Stimulated activated CD4-positive, alpha-beta T cell treated with anti-CD3 and anti-CD28 coated beads, Interleukin-4, amount 100 ng/mL, for 24 hours (primary cell): Measurements from ENCODE around the gene HYAL1.
A peak's percentile ranks its signal among the peaks of the same experiment; 100 is the strongest.

Source experiments
- DNase-seq: peaks from one replicate; pipeline ENCODE4 v3.0.0-alpha.2; 2020

The HYAL1 gene

DNA sequence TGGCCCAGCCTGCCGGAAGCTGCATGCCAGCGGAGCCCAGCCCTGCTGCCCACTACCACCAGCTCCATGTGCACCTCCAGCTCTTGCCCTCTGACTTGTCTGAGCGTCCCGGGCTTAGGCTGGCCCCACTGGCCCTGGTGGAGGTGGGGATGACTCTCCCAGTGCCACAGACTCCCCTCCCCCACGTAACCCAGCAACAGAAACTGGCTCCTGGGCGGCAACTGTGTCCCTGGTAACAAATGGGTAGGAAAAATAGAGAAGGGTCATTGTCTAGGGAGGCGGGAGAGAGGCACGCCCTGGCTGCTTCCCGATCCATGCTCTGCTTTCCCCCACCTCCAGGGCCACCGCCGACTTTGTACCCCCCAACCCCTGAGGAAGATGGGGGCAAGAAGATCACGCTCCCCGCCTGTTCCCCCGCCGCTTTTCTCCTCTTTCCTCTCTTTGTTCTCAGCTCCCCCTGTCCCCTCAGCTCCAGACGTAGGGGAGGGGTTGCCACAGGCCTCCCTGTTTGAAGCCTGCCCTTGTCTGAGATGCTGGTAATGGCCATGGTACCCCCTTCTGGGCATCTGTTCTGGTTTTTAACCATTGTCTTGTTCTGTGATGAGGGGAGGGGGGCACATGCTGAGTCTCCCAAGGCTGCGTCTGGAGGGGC, 45.2 kb downstream of the HYAL1 start:
- DNase-seq: no peak

DNA sequence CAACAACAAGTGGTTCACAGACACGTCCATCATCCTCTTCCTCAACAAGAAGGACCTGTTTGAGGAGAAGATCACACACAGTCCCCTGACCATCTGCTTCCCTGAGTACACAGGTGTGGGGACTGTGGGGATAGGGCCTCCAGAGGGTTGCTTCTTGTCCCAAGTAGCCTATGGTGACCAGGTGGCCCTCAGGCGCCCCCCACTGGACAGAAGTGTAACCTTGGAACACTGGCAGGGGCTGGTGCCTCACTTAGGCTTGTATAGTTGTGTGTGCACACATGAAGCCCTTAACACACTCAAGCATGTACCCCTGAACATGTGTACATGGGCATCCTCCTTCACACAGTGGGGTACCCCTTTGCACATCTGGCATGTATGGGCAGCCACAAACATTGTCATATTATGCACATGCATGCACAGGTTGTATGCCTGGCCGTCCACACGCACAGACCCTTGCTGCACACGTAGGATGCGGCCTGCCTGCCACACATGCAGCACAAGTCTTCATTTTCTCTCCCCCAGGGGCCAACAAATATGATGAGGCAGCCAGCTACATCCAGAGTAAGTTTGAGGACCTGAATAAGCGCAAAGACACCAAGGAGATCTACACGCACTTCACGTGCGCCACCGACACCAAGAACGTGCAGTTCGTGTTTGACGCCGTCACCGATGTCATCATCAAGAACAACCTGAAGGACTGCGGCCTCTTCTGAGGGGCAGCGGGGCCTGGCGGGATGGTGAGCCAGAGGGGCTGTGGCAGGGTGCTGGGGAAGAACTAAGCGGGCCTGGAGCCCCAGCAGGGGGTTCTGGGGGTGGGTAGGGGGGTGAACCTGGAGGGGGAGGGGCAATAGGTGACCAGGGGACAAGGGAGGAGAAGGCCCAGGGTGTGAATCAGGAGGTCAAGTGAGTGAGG, 46.1 kb downstream of the HYAL1 start:
- DNase-seq: peak; percentile 43

DNA sequence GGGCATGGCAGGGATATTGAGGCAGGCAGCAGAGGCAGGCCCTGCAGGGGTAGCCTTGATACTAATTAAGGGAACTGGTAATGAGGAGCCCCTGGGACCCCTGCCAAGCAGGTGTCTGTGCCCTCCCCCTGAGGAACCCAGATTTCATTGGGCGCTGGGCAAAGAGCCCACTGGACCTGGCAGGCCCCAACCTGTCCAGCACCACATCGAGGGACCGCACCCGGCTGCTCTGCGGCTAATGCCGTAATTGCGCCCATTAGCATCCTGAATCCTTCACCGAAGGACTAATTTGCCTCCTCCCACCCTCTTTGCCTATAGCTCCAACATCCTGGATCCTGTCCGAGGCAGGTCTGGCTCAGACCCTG, 48.1 kb downstream of the HYAL1 start:
- DNase-seq: no peak

DNA sequence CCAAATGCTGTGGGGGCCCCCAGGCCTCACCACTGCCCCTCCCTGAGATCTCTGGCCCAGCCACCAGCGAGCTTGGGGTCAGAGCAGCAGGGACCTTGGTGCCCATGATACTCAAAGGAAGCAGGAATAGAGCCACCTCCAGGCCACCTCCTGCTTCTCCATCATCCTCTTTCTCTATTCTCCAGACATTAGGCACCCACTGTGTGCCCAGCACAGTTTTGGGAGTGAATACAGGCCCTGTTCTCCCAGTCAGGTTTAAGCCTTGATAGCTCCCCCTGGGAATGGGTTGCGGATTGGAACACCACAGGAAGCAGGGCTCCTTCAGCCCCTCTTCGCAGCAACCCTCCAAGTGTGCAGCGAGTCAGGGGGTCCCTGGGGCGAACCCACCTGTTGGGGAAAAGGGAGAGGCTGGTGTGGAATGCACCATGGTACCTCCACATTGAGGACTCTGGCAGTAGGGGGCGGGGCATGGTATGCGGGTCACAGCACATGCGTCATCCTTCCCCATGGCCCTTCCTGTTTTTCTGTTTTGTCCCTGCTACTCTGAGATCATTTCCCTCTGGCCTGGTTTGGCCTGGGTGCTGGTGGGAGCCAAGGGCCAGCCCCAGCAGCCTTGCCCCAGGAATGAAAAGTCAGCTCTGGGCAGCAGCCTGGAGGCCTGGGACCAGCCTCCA, 48.7 kb downstream of the HYAL1 start:
- no peak for DNase-seq

DNA sequence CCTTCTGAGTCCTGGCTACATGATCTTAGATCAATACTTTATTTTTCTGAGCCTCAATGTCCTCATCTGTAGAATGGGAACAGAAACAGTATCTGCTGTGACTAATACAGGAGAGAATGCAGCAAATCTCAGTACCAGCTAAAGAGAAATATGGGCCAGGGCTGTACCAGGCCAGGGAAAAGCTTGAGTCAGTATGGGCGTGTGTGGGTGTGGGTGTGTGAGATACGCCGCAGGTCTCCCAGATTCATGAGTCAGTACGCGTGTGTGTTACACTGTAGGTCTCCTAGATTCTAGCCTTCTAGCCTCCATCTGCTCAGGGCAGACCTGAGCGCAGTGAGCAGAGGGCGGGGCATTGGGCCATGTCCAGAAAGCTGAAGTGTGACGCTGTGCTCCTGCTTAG, 52.2 kb downstream of the HYAL1 start:
- DNase-seq: peak; percentile 70

DNA sequence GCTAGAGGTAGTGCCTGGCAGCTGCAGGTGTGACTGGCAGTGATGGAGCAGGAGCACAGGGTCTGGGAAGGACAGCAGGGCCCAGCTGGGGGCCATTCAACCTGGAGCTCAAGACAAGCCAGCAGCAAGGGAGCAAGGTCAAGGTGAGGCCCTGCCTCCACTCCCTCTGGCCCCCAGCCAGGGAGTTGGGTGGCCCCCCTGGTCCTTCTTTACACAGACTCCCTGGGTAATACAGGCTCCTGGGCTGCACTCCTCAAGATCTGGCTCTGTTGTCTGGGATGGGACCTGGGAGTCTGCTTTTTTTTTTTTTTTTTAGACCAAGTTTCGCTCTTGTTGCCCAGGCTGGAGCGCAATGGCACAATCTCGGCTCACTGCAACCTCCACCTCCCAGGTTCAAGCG, 52.9 kb downstream of the HYAL1 start:
- DNase-seq: no peak
